ENCODE measurements around the gene HECTD2.

GRCh38 chr10:91525896-91526712 is 116.0 kb downstream of the HECTD2 start:
- TF ChIP-seq EZH2 (IDR thresholded peaks at IDR 0.05; ENCODE audit: borderline replicate concordance, low read depth, low read length, poor library complexity, severe bottlenecking), result no peak
- no peak for TF ChIP-seq CTCF (conservative IDR thresholded peaks at IDR 0.05; ENCODE audit: low read depth, low read length)

All from A673 (cell line).